TTC549 (cell line): ENCODE results near the gene SCYGR8.
"Not testable (repeated sequence)": the region's sequence is repeated elsewhere in the genome, so short reads cannot be mapped to it uniquely, and the experiment has no call there.

Experiments used
- FAIRE-seq: peaks from 2 replicates; lab custom pipeline; 2012; peaks lifted over from hg19 to GRCh38; lab: Jason Lieb, UNC

The SCYGR8 gene, protein sequence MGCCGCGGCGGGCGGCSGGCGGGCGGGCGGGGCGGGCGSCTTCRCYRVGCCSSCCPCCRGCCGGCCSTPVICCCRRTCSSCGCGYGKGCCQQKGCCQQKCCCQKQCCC

DNA sequence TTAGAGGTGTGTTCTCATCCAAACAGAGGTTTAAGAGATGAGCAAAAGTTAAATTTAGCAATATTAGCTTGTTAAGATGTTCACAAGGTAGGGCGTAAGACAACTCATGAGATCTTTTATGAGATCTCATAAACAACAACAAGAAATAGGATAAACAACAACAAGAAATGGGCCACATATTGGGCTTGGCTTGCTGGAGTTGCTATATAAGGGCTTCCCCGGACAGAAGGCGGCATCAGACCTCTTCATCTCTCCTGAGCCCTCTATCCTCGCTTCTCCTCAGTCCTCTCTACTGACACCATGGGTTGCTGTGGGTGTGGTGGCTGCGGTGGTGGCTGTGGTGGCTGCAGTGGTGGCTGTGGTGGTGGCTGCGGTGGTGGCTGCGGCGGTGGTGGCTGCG lies at the start of gene SCYGR8:
Gene SCYGR8 (plus strand): TSS at position 301 of the 400 bp plus-strand sequence. CDS start 0 bp downstream, at position 301.
- FAIRE-seq = no peak

DNA sequence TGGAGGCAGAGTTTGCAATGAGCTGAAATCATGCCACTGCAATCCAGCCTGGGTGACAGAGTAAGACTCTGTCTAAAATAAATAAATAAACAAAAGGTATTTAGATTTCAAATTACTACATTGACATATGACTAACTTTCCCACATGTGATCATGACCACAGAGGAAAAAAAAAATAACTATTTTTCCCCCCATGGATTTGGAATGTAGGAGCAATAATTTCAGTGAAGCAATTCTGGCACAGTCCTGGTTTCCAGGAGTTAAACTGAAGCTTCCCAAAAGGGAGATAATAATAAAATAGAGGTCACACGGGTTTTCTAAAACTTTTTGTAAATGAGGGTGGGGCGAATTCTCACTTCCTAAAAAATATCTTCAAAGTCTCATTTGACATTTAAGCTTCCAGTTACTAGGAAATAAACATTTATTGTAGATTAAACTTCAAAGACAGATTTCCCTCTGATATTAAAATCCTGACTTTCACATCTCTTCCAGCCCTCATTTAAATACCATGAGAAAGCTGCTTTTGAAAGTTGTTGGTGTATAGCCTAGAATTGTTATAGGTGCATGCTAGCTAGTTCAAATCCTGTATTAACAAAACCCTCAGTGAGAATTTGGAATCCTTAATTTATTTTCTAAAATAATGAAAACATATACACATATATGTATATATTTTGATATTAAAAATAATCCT lies 48.6 kb upstream of the SCYGR8 start:
- no peak for FAIRE-seq

DNA sequence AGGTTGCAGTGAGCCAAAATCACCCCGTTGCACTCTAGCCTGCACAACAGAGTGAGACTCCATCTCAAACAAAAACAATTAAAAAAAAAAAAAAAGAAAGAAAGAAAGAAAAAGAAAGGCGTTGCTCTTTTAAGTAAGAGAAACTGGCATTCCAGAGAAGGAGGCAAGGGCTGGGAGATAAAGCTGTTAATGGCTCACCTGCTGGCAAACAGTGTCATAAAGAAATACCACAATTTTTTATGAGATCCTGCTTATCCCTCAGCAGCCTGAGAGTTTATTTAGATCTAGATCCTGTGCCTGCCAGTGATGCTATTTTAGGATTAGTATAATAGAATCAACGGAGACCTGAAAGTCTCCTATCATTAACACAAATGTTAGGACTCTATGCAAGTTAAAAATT lies 44.1 kb upstream of the SCYGR8 start:
- no peak for FAIRE-seq

DNA sequence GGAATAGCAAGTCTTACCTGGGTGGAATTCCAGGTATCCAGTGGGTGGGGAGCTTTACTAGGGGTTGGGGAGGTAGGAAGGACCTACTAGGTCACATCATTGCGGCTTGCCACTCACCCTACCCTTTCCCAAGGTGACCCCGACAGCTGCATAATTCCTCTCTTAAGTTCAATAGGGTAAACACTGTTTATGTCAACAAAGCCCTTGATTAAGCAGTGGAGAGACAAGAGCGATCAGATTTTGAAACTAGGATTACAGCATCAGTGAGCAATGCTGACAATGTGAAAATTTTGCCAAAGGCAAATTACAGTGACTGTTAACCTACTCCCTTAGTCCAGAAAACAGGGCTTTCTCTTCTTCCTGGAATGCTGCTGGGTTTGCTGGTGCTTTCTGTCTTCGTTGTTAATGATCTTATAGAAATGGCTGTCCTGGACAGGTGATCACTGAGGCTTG lies 42.4 kb upstream of the SCYGR8 start:
- FAIRE-seq = no peak

DNA sequence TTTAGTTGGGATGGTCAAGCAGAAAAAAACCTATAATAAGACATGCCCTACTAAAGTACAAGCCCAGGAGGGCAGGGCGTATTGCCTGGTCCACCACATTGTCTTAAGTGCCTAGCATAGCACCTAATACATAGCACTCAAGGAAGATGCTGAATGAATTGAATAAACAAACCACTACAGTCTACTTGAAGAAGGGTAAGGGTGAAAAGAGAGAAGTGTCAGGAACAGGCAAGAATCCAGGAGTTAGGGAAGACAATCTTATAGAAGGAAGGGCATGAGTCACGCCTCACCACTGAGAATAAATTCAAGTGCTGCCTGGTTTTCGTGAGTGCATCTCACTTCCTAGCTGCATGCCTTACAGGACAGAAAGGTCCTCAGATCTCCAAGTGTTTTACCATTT lies 41.7 kb upstream of the SCYGR8 start:
- FAIRE-seq = no peak

DNA sequence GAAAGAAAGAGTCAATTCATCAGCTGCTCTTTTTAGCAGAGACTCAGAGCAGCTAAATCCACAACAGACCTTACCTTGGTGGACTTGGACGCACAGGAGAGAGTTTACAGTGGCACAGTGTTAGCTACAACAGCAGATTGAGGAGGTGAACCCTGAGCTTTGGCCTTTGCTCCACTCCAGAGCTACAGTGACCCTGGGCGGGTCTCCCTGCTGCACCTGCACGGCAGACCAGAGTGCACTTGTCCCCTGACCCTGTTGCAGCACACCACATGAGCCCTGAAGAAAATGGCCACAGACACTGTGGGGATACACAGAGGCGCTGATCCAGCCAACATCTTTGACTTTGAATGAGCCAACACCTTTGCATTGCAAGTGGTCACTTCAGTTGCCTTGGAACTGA lies 38.8 kb upstream of the SCYGR8 start:
- FAIRE-seq = no peak

DNA sequence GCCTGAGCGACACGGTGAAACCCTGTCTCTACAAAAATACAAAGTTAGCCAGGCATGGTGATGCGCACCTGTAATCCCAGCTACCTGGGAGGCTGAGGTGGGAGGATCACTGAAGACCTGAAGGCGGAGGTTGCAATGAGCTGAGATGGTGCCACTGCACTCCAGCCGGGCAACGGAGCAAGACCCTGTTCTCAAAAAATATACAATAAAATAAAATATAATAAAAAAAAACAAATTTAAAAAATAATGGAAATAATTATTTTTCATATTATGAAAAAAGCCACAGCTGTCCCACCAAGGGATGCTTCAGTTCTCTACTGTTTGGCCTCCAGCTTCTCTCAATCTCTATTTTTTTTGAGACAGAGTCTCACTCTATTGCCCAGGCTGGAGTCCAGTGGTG lies 38.3 kb upstream of the SCYGR8 start:
- no peak for FAIRE-seq

DNA sequence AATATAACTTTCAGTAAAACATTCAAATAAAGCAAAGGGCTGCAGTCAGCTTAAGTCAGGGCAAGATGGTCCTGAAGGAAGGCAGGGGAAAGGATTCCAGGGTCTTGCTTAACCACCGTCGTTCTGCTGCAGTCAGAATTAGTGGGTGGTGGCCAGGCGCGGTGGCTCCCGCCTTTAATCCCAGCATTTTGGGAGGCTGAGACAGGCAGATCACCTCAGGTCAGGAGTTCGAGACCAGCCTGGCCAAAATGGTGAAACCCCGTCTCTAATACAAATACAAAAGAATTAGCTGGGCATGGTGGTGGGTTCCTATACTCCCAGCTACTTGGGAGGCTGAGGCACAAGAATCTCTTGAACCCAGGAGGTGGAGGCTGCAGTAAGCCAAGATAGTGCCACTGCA lies 34.7 kb upstream of the SCYGR8 start:
- FAIRE-seq = no peak

DNA sequence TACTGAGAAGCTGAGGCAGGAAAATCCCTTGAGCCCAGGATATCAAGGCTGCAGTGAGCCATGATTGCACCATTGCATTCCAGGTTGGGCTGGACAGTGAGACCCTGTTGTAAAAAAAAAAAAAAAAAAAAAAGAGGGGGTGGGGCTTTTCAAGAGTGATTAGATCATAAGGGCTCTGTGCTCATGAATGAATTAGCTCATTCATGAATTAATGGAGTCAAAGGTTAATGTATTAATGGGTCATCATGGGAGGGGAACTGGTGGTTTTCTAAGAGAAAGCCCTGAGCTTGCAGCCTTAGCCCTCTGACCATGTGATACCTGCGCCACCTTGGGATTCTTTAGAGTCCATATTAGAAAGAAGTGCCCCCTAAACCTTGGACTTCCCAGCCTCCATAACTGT lies 32.4 kb upstream of the SCYGR8 start:
- FAIRE-seq = no peak

DNA sequence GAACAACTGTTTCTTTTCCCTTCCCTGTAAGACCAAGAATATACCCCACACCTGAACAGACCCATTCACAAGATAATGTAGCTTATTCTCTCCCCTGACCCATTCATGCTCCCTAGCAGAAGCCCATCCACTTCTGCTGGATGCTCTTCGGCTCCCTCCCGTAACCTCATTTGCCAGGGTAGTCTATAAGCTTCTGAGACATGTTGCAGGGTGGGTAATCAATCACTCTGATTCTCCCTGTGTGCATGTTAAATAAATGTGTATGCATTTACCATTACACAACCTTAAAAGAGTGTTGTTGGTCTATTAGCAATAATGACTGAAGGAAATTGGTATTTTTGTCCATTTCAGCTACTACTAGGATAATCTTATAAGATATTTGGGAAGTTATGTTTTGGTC lies 29.2 kb upstream of the SCYGR8 start:
- FAIRE-seq = no peak

DNA sequence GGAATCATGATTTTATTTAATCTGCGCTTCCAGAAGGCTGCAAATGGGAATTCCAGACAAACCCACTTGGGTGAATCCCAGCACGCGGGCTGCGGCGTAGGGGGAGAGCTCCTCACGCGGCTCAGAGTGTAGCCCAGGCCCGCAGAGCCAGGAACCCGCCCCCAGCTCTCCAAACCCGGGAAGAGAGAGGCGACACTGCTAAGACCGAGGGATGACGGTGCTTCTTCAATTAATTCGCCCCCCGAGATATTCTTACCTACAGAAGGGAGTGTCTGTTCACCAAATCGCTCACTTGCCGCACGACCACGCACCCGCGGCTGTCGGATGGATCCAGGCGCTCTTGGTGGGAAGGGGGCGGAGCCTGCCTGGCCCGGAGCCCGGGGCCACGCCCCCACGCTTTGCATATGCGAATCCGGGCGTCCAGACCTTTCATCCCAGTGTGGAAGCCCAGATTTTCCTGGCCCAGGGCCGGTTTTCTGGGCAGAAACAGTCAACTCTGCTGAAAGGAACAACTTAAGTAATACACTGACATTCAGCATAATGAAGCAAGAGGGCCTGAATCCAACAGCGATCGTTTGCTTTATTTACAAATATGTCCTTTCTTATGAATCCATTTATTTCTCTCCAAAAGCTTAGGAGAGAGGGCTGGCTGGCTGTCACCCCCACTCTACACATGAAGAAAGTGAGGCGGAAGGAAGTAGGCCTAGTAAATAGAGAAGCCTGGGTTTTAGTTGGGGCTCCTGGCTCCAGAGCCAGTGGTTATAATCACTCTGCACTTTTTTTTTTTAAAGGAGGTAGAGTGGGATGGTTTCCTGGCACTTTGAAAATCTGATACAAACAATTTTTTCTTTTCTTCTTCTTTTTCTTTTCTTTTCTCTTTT lies 27.8 kb upstream of the SCYGR8 start, which contains the start of gene SLC19A3:
Gene SLC19A3 (minus strand): TSS at position 342 of the 881 bp plus-strand sequence. CDS start 15,710 bp downstream, outside the sequence.
- FAIRE-seq = no peak

DNA sequence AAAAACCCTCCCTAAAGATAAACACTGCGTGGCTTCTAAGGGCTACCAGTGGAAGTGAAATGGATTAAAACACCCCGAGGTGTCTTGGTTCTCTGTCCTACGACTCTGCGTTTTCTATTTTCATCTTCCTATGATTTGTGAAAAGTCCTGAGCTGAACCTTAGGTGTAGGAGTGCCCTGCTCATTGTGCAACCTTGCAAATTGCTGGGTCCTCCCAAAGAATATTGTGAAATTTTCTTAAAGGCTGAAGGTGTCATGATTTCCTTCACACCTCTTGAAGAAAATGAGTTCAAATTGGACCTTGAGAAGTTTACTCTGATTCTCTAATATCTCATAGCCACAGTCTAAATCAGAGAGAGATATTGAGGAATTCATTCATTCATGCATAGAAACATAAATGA lies 26.1 kb upstream of the SCYGR8 start:
- no peak for FAIRE-seq

DNA sequence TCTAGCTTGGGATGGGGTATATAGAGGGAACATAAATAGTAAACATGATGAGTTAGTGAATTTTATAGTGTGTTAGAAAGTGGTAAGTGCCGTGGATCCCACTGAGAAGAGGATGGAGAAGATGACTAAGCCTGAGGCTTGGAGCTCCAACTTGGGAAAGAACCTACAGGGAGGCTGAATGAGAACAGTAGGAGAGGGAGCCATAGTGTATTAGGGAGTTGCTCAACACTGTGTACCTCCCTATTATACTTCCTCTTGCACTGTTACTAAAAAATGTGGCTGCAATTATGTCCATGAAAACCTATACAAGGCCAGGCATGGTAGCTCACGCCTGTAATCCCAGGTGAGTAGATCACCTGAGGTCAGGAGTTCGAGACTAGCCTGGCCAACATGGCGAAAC lies 25.0 kb upstream of the SCYGR8 start:
- no peak for FAIRE-seq

DNA sequence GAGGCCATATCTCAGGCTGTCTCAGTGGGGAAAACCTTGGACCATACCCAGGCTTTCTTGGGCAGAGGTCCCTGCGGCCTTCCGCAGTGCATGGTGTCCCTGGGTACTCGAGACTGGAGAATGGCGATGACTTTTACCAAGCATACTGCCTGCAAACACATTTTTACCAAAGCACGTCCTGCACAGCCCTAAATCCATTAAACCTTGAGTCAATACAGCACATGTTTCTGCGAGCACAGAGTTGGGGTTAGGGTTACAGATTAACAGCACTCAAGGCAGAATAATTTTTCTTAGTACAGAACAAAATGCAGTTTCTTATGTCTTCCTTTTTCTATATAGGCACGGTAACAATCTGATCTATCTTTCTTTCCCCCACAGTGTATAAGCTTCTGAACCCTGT lies 22.9 kb upstream of the SCYGR8 start:
- FAIRE-seq = not testable (repeated sequence)

DNA sequence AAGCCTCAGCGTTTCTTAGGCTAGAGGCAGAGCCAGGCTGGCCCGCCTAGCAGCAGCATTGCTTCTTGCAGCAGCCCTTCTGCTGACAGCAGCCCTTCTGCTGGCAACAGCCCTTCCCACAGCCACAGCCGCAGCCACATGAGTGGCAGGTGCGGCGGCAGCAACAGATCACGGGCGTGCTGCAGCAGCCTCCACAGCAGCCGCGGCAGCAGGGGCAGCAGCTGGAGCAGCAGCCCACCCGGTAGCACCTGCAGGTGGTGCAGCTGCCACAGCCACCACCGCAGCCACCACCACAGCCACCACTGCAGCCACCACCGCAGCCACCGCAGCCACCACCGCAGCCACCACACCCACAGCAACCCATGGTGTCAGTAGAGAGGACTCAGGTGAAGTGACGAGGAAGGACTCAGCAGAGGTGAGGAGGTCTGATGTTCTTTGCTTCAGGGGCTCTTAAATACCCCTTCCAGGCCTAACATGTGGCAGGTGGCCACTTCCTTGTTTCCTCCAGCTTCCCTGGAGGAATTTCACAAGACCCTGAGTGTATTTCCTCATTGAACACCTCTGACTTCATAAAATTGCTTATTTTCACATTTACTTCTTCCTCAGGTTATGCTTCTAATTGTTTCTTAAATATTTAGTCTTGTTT lies 21.2 kb upstream of the SCYGR8 start, which contains the start of gene SCYGR6:
Gene SCYGR6 (minus strand): TSS at position 364 of the 646 bp plus-strand sequence. CDS start 0 bp downstream, at position 364.
- no peak for FAIRE-seq

DNA sequence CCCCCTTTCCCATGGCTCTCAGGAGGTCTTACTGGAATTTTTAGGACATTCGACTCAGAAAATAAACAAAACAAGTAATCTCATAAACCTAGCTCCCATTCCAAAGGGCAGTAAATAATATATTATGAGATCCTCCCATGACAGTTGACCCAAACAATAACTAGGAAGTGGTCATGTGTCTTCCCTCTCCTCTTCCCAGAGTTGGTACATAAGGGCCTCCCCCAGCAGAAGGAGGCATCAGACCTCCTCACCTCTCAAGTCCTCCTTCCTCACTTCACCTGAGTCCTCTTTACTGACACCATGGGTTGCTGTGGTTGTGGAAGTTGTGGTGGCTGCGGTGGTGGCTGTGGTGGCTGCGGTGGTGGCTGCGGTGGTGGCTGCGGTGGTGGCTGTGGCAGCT lies 17.7 kb upstream of the SCYGR8 start, which contains the start of gene SCYGR7:
Gene SCYGR7 (plus strand): TSS at position 301 of the 400 bp plus-strand sequence. CDS start 0 bp downstream, at position 301.
- no peak for FAIRE-seq

DNA sequence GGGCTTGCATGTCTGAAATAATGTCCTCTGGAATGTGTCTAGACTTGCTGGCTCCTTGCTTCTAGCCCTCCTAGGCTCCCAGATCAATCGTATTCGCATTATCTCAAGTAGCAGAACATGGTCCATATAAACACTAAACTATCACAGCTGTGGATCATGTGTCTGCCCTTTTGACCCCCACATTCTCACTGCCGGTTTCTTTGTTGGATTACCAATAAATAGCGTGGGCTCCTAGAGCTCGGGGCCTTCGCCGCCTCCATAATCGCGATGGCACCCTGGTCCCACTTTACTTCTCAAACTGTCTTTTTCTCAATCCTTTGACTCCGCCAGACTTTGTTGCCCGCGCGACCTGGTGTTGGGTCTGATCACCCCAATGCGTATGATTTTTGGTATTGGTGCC lies 6.3 kb upstream of the SCYGR8 start:
- FAIRE-seq = no peak

DNA sequence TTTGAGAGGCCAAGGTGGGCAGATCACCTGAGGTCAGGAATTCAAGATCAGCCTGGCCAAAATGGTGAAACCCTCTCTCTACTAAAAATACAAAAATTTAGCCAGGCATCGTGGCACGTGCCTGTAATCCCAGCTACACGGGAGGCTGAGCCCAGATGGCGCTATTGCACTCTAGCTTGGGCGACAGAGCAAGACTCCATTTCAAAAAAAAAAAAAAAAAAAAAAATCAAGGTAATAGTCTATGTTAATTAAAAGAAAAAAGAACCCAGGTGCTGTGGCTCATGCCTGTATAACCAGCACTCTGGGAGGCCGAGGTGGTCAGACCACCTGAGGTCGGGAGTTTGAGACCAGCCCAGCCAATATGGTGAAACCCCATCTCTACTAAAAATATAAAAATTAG lies 5.0 kb upstream of the SCYGR8 start:
- not testable (repeated sequence) for FAIRE-seq

DNA sequence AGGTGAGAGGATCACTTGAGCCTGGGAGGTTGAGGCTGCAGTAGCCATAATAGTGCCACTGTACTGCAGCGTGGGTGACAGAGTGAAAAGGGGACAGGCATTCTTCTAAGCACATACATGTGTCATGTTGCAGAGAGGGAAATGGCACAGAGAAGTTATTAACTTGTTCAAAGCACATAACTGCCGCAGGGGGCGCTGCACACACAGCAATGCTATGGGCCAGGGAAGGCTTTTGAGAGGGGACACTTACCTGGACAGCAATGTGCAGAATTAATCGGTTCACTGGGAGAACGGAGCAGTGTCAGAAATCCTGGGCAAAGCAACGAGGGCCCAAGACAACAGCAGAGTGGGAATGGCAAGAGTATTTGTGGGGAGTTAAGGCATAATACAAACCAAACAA lies 2.4 kb downstream of the SCYGR8 start:
- no peak for FAIRE-seq

DNA sequence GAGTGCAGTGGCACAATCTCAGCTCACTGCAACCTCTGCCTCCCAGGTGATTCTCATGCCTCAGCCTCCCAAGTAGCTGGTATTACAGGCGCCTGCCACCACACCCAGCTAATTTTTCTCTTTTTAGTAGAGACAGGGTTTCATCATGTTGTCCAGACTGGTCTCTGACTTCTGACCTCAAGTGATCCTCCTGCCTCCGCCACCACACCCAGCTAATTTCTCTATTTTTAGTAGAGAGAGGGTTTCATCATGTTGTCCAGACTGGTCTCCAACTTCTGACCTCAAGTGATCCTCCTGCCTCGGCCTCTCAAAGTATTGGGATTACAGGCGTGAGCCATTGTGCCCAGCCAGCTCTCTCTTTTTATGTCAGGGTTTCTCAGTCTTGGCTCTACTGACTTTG lies 10.6 kb downstream of the SCYGR8 start:
- FAIRE-seq = not testable (repeated sequence)

DNA sequence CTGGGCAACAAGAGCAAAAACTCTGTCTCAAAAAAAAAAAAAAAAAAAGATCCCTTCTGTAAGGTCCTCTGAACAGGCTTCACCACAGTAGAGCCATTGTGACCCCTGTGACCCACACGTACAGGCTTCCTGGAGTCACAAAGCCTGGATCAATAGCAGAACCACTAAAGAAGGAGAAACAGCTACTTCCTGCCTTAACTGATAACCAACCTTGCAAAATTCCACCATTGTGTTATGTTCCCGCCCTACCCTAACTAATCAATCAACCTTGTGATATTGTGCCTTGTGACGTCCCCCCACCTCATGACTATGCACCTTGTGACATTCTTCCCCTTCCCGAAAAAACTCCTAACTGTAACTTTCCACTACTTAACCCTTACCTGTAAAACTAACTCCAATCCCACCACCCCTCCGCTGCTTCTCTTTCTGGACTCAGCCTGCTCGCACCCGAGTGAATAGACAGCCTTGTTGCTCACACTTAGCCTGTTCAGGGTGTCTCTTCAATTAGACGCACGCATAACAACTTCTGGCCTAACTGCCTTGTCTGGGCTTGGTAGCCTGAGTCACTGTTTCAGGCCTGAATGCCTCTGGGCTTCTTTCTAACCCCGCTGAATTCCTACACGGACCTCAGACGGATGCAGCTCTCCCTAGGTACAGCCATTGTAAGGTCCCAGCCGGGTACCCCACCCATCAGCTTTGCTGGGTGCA lies 13.9 kb downstream of the SCYGR8 start:
- no peak for FAIRE-seq
